NCI-H510A (cell line): ENCODE results near the gene MYOCD.

Experiments used
- DNase-seq: peaks from one replicate; lab custom pipeline; 2025; lab: John Stamatoyannopoulos, UW

The MYOCD gene

DNA sequence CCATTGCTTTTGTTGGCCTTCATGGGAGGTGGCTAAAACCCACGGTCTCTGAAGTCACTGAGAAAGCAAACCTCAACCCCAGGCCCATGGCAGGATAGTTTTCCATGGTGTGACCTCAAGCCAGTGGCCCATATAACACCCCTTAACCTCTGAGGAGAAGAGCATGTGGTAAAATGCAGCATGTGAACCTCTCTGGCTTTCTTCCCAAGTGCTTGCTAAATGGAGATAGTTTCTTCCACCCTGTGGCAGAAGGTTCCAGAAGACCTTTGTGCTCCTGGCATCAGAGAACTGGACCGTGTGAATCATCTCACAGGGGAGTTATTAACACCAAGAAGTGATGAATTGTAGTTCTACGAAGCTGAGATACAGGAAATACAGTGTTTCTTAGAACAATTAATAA, 47.3 kb downstream of the MYOCD start:
- no peak for DNase-seq

DNA sequence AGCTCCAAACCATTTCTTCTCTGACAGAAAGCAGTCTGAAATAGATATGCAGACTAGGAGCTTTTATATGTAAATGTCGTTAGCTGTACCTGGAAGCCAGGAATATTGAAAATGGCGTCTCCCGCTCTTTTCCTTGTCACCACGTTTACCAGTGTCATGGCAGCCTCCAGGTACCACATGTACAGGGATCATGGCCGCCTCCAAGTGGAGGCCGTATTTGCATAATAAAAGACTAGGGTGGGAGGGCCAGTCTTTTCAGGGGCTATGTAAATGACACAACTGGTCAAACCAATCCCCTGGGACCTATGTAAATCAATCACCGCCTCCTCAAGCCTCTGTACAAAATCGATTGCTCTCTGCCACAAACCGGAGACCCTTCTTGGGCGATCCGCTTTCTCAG, 54.3 kb downstream of the MYOCD start:
- no peak for DNase-seq

DNA sequence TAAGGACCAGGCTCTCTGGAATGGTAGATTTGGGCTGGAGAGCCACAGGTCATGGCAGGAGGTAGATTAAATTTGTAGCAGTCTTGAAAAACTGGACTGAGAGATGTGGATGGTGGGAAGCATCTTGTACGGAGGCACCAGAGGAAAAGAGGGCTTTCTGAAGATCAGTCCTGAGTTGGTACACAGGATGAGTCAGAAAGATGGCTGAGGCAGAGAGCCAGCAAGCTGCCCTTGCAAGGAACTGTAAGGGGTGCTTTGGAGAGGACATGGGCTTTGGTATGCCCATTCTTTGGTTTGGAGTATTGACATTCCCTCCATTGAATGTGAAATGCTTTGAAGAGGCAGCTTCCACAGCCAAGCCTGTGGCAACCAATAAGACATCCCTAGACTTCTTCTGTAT, 55.9 kb downstream of the MYOCD start:
- no peak for DNase-seq

DNA sequence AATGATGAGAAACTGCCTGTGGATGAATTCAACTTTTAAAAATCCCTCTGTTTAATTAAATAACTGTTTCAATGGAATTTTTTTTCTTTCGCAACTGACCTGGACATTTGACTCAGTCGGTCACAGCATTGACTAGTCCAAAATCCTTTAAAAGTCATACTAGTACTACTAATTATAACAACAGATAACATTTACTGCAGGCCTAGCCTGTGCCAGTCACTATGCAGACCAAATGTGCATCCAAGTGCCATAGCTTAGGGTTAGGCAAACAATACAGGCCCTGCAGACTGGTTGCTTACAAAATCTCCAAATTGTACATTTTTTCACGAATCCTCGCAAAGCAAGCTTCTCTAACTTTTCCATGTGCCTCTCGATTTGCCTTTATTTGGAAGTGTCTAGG, 56.6 kb downstream of the MYOCD start:
- no peak for DNase-seq

DNA sequence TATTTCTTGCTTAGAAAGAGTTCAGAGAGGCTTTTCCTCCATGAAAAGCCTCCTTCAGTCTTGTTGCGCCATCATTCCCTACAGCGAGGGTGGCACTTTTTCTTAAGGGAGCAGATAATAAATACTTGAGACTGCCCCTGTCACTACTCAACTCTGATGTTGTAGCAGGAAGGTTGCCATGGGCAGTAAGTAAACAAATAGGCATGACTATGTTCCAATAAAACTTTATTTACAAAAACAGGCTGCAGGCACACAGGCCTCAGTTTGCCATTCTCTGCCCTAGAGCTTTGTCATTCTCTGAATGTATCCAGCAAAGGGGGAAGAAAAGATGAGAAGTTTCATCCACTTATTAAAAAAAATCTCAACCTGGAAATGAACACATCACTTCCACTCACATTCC, 60.4 kb downstream of the MYOCD start:
- no peak for DNase-seq

DNA sequence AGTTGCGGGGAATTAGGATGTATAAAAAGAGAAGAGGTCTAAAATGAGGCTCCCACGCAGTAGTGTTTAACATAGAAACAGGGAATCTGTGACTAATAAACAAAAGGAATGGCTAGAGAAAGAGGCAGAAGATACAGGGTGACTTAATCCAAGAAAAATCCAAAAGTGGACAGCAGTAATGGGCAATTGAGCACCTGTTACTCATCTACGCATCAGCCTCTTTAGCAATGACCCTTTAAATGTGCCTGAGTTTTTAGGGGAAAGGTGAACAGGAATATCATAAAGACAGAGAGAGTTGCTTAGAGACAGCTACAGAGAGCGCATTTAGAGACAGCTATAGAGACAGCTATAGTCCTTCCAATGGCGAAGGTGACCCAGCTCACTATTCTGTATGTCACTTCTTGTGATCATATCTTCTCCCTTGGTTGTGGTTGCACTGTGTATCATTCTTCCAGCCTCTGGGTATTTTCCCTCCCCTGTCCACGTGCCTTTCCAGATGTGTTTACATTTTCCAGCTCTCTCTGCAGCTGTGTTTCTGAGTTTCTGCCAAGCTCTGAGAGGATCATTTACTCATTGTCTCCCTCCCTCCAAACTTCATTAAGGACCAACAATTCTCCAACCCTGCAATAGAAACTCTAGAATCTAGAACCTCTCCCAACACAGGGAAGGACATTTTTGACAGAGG, 61.5 kb downstream of the MYOCD start:
- DNase-seq: no peak

DNA sequence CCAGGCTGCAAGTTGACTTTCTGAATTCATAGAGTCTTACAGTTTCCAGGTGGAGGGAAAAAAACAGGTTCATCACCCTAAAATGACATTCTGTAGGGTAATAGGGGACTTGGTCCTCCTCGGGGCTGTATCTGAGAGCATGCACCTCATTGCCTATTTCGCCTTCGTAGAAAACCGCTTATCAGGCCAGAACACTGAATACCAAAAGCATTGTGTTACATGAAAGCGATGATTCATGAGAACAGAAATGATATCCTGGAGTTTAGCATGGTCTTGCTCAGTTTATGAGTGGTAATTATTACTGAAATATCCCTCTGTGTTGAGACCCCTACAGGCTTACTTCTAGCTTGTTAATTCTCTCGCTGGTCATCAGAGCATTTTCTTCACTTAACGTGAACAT, 62.2 kb downstream of the MYOCD start:
- no peak for DNase-seq

DNA sequence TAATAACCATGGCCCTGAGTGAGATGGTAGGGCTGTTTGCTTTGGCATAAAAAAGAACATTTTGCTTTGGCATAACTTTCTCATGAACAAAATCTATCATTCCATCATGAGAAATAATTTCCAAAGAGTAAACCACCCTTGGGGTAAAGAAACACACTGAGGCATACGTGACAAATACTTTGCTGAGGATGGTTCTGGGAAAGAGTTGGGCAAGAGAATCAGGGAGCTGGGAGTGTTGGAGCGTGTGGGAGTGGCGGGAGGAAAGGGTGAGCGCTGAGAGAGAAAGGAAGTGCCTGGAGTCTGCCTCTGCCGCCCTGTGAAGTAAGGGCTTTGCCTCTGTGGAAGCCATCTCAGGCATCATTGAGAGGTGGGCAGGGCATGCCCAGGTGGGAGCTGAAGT, 63.4 kb downstream of the MYOCD start:
- no peak for DNase-seq

DNA sequence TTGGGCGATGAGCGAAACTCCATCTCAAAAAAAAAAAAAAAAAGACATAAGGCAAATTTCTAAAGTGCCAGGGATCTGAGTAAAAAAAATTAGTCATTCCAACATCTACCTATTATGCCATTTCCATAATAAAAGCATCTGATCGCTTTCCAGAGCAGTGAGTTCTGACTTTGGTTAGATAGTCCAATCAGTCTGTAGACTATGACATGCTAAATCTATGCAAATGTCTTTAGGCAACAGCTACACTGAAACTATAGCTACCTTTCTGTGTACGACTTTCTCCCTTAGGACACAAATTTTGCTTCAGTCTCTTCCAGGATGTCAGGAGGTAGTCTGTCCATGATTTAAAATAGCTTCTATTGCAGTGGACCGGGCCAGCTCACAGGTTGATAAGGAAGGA, 64.7 kb downstream of the MYOCD start:
- no peak for DNase-seq

DNA sequence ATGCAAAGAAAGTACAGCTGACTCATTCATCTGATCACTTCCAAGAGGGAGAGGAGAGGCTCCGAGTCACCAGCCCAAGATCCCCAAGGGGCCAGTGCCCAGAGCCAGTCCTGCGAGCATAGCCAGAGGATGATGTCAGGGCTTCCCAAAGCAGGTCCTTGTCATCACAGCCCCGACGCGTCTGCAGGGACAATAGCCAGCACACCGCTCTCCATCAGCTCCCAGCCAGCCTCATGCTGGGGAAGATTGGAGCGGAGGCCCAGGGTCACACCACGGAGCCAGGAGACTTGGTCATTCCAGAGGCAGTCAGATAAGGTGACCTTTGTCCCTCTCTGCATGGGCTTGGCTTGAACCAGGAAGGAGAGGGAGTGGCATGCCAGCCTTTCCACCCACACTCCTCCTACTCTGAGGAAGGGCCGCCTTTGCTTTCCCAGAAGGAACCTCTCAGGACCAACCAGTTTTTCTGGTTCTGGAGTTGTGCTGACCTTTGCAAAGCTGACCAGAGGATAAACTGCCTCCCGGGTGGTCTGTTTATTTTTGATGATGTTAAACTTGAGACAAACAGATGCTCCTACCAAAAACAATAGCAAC, 65.3 kb downstream of the MYOCD start:
- DNase-seq: no peak

DNA sequence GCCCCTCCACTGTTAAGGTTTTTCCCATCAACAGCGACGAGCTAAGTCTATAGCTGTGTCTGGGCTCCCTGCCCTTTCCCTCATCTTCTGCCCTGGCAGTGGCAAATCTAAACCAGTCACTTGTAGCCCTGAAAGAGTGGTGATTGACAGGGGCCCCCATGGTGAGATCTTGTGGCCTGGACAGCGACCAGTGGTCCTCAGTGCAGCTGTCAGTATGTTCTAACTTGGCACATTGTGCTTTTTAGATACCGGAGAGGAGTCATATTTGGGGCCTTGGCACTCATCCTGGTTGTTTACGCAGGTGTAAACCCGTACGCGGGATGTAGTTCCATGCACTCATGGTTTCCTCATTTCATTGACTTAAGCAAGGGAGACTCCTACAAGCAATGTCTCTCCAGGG, 66.1 kb downstream of the MYOCD start:
- DNase-seq: no peak

DNA sequence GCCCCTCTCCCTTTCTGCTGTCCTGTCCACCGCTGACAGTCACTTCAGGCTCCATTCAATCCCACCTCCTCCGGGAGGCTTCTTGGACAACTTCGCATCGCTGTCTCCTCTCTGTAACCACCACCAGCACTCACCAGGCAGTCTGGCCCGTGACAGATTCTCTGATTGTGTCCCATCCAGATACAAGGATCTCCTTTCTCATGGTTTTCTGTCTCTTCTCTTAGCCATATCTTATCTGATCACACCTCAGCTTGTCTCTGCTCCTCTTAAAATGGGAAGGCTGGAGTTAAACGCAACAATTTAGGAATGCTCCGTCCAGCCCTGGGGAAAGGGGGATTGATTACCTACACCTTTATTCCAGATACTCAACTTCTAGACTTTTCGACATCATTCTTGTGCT, 66.7 kb downstream of the MYOCD start:
- no peak for DNase-seq

DNA sequence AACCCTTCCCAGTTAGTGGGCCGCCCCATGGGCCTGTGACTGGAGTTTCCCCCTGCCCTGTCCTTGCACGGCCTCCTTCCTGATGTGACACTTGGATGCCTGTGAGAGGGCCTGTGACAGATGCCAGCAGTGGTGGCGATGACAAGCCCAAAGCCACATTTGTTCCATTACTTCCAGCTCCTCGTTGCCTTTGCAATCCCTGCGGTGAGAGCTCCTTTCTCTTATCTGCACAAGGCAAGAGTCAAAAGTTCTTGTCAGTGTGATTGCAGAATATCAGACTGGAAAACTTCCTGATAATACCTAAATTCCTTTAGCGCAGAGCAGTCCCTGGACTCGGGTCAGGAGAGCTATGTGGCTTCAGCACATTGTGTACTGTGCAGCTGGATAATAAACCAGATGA, 69.2 kb downstream of the MYOCD start:
- DNase-seq: no peak

DNA sequence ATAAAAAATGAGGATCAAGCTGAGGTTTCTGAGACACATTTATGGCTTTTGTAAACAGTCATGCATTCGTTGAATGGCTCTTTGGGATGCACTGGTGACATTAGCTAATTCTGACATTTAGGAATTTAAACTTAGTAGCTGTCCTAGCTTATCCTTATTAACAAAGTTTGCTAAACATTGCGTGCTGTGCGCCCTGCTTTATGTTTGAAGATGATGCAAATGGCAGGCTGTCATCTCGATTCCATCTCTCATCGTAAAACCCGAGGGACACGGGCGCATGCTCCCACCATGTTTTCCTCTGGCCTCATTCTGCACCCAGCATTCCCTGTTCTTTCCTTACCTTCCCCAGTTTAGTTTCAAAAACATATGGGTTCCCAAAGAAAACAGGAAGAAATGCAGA, 69.8 kb downstream of the MYOCD start:
- DNase-seq: no peak

DNA sequence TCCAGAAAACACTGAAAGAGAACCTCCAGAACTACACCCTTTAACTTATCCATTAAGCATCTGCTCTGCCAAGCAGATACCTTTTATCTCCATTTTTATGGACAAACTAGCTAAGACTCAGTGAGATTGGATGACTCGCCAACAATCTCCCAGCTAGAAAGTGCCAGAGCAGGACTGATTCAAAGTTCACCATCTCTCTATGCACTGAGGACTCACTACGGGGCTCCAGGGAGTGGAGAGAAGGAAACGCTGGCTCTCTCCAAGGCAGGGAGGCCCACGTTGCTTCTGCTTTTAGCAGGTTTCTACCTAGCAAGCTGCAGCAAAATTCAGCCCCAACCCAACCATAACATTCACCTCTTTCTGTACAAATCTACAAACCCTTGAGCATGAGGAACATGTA, 70.8 kb downstream of the MYOCD start:
- no peak for DNase-seq

DNA sequence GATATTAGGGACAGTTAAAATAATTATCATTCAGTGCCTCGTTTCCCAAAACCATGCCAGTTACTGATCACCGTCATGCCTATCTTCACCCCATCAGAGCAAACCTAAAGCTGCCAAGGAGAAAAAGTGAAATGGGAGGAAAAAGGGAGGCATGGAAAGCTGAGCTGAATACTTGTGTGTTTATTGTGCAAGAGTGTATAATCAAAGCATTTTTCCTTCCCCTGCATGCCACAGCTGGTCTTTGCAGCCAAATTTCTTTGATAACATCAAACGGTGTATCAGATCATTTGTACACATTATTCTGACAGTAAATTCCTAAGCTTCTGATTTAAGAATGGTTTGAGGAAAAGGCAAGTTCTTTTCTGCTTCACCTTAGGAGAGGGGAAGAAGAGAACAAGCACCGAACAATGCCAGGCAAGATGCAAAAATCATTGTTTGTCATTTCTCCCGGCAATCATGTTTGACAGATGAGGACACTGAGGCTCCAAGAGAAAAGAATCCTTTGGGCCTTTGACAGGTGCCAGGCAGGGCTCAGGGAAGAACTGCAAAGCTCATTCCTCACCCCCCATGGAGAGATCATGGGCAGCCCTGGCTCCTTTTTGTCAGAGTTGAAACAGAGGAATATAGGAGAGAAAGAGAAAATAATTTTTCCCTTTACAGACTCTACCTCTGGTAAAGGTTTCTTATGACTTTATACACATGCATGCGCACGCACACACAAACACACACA, 72.2 kb downstream of the MYOCD start:
- DNase-seq: no peak

DNA sequence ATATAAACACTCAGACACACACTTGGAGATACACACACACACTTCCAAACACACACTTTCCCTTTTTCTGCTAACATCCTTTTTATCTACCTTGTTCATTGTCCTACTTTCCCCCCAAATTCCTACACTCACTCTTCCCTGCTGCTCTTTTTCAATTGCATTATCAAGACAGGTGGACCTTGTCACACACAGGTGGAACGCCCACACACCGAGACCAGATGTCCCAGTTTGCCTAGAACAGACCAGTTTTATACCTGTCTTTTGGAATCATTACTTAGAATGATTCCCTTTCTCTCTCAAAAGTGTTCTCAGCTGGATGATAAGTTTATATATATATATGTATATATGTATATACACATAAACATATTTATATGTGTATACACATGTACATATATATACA, 72.9 kb downstream of the MYOCD start:
- no peak for DNase-seq

DNA sequence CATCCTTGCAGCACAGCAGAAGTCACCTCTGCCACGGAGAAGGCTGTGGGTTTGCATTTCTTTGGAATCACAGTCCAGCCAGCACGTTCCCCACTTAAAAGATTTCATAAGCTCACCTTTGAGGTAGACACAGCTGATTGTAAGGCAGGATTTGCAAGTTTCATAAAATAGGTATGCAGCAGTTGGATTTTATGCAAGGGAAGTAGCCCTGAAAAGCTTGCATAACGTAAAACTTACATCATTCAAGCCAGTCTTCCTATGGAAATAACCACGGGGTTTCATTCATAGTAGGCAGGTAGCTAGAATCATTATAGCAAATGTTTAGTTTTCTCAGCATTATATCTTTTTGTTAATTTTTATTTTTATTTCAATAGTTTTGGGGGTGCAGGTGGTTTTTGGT, 73.8 kb downstream of the MYOCD start:
- DNase-seq: no peak

DNA sequence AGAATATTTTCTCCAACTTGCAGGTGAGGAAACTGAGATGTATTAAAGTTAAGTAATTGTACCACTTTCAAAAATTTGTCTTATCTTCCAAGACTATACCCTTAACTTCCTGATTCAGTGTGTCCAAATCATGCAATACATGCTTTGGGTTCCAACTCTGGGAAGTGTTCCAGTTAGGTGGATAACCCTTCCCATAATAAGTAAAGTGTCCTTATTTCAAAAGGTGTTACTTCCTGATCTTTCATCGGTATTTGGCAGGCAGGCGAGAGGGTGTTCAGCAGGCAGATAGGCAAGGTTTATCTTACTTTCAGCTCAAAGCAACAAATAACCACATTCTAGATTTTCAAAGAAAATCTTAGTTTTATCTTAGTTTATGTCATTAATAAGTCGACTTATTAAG, 77.4 kb downstream of the MYOCD start:
- no peak for DNase-seq

DNA sequence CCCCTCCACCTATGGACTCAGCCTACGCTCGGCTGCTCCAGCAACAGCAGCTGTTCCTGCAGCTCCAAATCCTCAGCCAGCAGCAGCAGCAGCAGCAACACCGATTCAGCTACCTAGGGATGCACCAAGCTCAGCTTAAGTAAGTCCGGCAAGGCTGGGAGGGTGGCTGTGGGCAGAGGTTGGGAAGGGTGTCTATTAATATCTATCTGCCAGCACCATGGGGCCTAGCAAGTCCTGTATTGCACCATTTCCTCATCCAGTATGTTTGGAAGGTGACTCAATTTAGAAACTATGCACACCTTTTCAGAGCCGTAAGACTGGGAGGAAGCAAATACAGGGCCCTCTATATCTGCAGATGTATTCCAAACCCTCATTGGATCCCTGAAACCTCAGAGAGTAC, 78.6 kb downstream of the MYOCD start:
- DNase-seq: no peak

DNA sequence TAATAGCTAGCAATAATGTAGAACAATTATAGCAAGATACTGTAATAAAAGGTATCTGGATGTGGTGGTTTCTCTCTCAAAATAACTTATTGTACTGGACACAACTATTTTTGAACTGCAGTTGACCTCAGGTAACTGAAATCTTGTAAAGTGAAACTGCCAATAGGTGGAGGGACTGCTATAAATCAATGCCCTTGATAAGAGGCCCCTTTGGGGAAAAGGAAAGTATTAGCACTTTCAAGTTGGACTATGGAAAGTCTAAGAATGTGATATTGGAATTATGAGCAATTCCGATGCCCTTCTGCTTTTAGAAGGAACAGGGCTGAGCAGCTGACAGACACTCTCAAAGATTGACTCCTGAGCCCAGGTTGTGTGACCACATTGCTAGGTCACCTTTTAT, 79.1 kb downstream of the MYOCD start:
- DNase-seq: no peak

DNA sequence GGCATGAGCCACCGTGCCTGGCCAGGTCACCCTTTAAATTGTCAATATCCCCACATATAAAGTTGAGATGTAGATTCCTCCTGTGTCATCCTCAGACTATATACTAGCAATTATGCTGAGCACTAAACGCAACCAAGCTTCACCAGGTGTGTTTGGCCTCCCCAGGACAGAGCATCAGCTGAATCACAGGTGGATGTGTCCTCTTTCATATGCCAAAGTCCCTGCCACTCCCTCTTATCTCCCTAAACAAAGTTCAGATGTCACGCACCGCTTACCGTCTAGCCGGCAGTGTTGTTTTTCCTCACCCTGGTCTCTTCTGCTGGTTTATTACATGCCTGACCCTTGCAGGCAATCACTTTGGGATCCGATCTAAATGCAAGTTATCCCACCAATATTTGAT, 79.8 kb downstream of the MYOCD start:
- DNase-seq: no peak

DNA sequence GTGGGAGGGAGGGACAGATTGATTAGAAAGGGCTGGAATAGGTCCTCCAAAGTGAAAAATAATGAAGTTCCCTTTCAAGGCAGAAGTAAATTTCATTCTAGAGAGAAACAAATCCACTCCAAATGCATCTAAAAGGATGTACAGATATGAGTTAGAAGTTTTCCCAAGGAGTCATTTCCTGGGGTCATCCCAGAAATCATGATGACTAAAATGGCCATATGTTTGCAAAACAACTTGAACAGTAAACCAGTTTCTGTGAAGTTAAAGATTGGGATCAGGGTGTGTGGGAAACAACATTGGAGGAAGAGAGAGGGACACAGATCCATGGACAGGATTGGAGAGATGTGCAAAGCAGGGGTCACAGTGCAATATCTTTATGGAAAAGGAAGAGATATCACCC, 91.1 kb downstream of the MYOCD start:
- no peak for DNase-seq

DNA sequence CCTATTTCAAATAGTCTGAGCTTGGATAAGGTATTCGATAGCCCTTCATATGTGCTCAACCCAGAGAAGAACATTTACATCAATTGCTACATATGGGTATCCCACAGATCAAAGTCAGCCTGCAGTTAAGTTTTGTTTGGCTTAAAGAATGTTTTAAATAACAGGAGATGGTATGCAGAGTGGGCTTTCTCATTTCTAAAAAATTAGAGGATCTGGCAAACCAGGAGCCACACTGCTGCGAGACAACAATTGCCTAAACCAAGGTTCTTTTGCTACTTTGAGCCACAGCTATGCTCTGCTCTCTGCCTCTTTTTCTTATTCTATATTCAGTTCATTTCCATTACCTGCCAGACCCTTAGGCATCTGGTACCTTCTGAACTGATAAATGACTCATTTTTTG, 93.4 kb downstream of the MYOCD start:
- no peak for DNase-seq
